ENCODE measurements around the gene RGS6.

Gene RGS6

GRCh38 chr14:72576258-72576657 is 644.0 kb downstream of the RGS6 start:
- no peak overlapping the region for H3K27ac ChIP-seq (ENCODE audit: low read depth, low read length, poor library complexity, severe bottlenecking)
- H3K4me2 ChIP-seq (ENCODE audit: low read length) = no peak overlapping the region
- H3K9me3 ChIP-seq (ENCODE audit: low read length) = no peaks in the 10 kb centered on the region
- H3K4me1 ChIP-seq (ENCODE audit: insufficient read depth, low read length, severe bottlenecking) = no peaks in the 10 kb centered on the region
- H3K27me3 ChIP-seq (ENCODE audit: insufficient read depth, low read length) = no peaks in the 10 kb centered on the region
- no peaks in the 10 kb centered on the region for H3K79me2 ChIP-seq (ENCODE audit: insufficient read depth, low read length)
- H2AFZ ChIP-seq (ENCODE audit: low read length) = no peak overlapping the region
- no peak overlapping the region for H3K9ac ChIP-seq (ENCODE audit: low read length)
- no peaks in the 10 kb centered on the region for H3F3A ChIP-seq (ENCODE audit: insufficient read depth, low read length)
- no peaks in the 10 kb centered on the region for H4K20me1 ChIP-seq (ENCODE audit: insufficient read depth, low read length)
- H3K9me2 ChIP-seq (ENCODE audit: low read depth, low read length) = no peaks in the 10 kb centered on the region
- no peaks in the 10 kb centered on the region for H3K36me3 ChIP-seq (ENCODE audit: insufficient read depth, low read length)
- no peak for TF ChIP-seq EZH2 (IDR thresholded peaks at IDR 0.05; ENCODE audit: borderline replicate concordance, low read length)
- H3K4me3 ChIP-seq (ENCODE audit: low read depth, low read length, poor library complexity, severe bottlenecking) = no peak overlapping the region

- H3F3A ChIP-seq (ENCODE audit: insufficient read depth, low read length) = no peaks in the 10 kb centered on the region
- H3K9me2 ChIP-seq (ENCODE audit: low read depth, low read length) = no peaks in the 10 kb centered on the region
- no peaks in the 10 kb centered on the region for H3K79me2 ChIP-seq (ENCODE audit: insufficient read depth, low read length)
- no peaks in the 10 kb centered on the region for H3K27me3 ChIP-seq (ENCODE audit: insufficient read depth, low read length)
- no peaks in the 10 kb centered on the region for H3K9me3 ChIP-seq (ENCODE audit: low read length)
- H3K36me3 ChIP-seq (ENCODE audit: insufficient read depth, low read length) = no peaks in the 10 kb centered on the region
- H3K9ac ChIP-seq (ENCODE audit: low read length) = no peak overlapping the region
- H4K20me1 ChIP-seq (ENCODE audit: insufficient read depth, low read length) = no peaks in the 10 kb centered on the region
- no peak overlapping the region for H2AFZ ChIP-seq (ENCODE audit: low read length)
- TF ChIP-seq, protein P1, sequence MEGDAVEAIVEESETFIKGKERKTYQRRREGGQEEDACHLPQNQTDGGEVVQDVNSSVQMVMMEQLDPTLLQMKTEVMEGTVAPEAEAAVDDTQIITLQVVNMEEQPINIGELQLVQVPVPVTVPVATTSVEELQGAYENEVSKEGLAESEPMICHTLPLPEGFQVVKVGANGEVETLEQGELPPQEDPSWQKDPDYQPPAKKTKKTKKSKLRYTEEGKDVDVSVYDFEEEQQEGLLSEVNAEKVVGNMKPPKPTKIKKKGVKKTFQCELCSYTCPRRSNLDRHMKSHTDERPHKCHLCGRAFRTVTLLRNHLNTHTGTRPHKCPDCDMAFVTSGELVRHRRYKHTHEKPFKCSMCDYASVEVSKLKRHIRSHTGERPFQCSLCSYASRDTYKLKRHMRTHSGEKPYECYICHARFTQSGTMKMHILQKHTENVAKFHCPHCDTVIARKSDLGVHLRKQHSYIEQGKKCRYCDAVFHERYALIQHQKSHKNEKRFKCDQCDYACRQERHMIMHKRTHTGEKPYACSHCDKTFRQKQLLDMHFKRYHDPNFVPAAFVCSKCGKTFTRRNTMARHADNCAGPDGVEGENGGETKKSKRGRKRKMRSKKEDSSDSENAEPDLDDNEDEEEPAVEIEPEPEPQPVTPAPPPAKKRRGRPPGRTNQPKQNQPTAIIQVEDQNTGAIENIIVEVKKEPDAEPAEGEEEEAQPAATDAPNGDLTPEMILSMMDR (IDR thresholded peaks at IDR 0.05; ENCODE audit: low read length) = no peak
- TF ChIP-seq EZH2 (IDR thresholded peaks at IDR 0.05; ENCODE audit: borderline replicate concordance, low read length) = no peak
- H3K27ac ChIP-seq (ENCODE audit: low read depth, low read length, poor library complexity, severe bottlenecking) = no peak overlapping the region
- H3K4me3 ChIP-seq (ENCODE audit: low read depth, low read length, poor library complexity, severe bottlenecking) = no peak overlapping the region
- no peaks in the 10 kb centered on the region for H3K4me1 ChIP-seq (ENCODE audit: insufficient read depth, low read length, severe bottlenecking)
- H3K4me2 ChIP-seq (ENCODE audit: low read length) = no peak overlapping the region
Measured at GRCh38 chr14:72577521-72577920, 645.3 kb downstream of the RGS6 start.

GRCh38 chr14:72578514-72578913 is 646.3 kb downstream of the RGS6 start:
- Histone ChIP-seq H3F3A (ENCODE audit: insufficient read depth, low read length) (no peaks in the 10 kb centered on the region), H3K4me3 (ENCODE audit: low read depth, low read length, poor library complexity, severe bottlenecking) (no peak overlapping the region)
- no peak for TF ChIP-seq EZH2 (IDR thresholded peaks at IDR 0.05; ENCODE audit: borderline replicate concordance, low read length)

GRCh38 chr14:72582582-72582981 is 650.4 kb downstream of the RGS6 start:
- H3K79me2 ChIP-seq (ENCODE audit: insufficient read depth, low read length) = no peaks in the 10 kb centered on the region
- H3K9me2 ChIP-seq (ENCODE audit: low read depth, low read length) = no peaks in the 10 kb centered on the region
- no peaks in the 10 kb centered on the region for H3K4me1 ChIP-seq (ENCODE audit: insufficient read depth, low read length, severe bottlenecking)
- H4K20me1 ChIP-seq (ENCODE audit: insufficient read depth, low read length) = no peaks in the 10 kb centered on the region
- H3K9me3 ChIP-seq (ENCODE audit: low read length) = no peaks in the 10 kb centered on the region
- H3K4me3 ChIP-seq (ENCODE audit: low read depth, low read length, poor library complexity, severe bottlenecking) = no peak overlapping the region
- H3K4me2 ChIP-seq (ENCODE audit: low read length) = no peak overlapping the region
- no peaks in the 10 kb centered on the region for H3K36me3 ChIP-seq (ENCODE audit: insufficient read depth, low read length)
- H3K9ac ChIP-seq (ENCODE audit: low read length) = no peak overlapping the region
- TF ChIP-seq, protein P1 (IDR thresholded peaks at IDR 0.05; ENCODE audit: low read length) = no peak
- no peak for TF ChIP-seq EZH2 (IDR thresholded peaks at IDR 0.05; ENCODE audit: borderline replicate concordance, low read length)
- no peaks in the 10 kb centered on the region for H3F3A ChIP-seq (ENCODE audit: insufficient read depth, low read length)
- no peak overlapping the region for H2AFZ ChIP-seq (ENCODE audit: low read length)
- H3K27me3 ChIP-seq (ENCODE audit: insufficient read depth, low read length) = no peaks in the 10 kb centered on the region
- no peak overlapping the region for H3K27ac ChIP-seq (ENCODE audit: low read depth, low read length, poor library complexity, severe bottlenecking)

More at GRCh38 chr14:72578514-72578913, 646.3 kb downstream of the RGS6 start:
- H4K20me1 ChIP-seq (ENCODE audit: insufficient read depth, low read length) = no peaks in the 10 kb centered on the region
- H3K27ac ChIP-seq (ENCODE audit: low read depth, low read length, poor library complexity, severe bottlenecking) = no peak overlapping the region
- H3K9me2 ChIP-seq (ENCODE audit: low read depth, low read length) = no peaks in the 10 kb centered on the region
- H2AFZ ChIP-seq (ENCODE audit: low read length) = no peak overlapping the region
- no peaks in the 10 kb centered on the region for H3K9me3 ChIP-seq (ENCODE audit: low read length)
- H3K27me3 ChIP-seq (ENCODE audit: insufficient read depth, low read length) = no peaks in the 10 kb centered on the region
- no peak overlapping the region for H3K9ac ChIP-seq (ENCODE audit: low read length)
- H3K4me1 ChIP-seq (ENCODE audit: insufficient read depth, low read length, severe bottlenecking) = no peaks in the 10 kb centered on the region
- H3K79me2 ChIP-seq (ENCODE audit: insufficient read depth, low read length) = no peaks in the 10 kb centered on the region
- H3K36me3 ChIP-seq (ENCODE audit: insufficient read depth, low read length) = no peaks in the 10 kb centered on the region
- no peak overlapping the region for H3K4me2 ChIP-seq (ENCODE audit: low read length)

Measured in OCI-LY1 (cell line).